Osteoblast (primary cell): ENCODE measurements around the gene POLRMT. TPM values are rescaled to one million over a fixed set of nuclear protein-coding genes. Genes with fewer than 3 reads are reported as not detected.

Source experiments
- DNase-seq: peaks from one replicate; pipeline ENCODE4 v3.0.0; 2011; ENCODE audit warnings: low spot score, mixed read lengths; ENCODE audit not compliant: insufficient read length; ENCODE audit errors: missing footprints
- H2AFZ ChIP-seq: 2 replicates; pipeline ENCODE4 v1.6.0; 2011; ENCODE audit warnings: mild to moderate bottlenecking, low read length
- H3K27ac ChIP-seq: 2 replicates; pipeline ENCODE4 v1.5.1; 2011; ENCODE audit warnings: mild to moderate bottlenecking, low read depth, low read length, moderate library complexity
- H3K27me3 ChIP-seq: 2 replicates; pipeline ENCODE4 v1.6.0; 2012; ENCODE audit warnings: mild to moderate bottlenecking, control low read depth, inconsistent platforms, low read length, moderate library complexity; ENCODE audit not compliant: insufficient read depth
- H3K36me3 ChIP-seq: 2 replicates; pipeline ENCODE4 v1.5.1; 2011; ENCODE audit warnings: mild to moderate bottlenecking, low read length, control low read depth, moderate library complexity; ENCODE audit not compliant: insufficient read depth
- H3K4me1 ChIP-seq: 2 replicates; pipeline ENCODE4 v1.5.1; 2011; ENCODE audit warnings: mild to moderate bottlenecking, low read length, control low read depth, moderate library complexity; ENCODE audit not compliant: insufficient read depth
- H3K4me2 ChIP-seq: 2 replicates; pipeline ENCODE4 v1.6.0; 2011; ENCODE audit warnings: mild to moderate bottlenecking, low read length; ENCODE audit not compliant: insufficient read depth
- H3K4me3 ChIP-seq: fragments of 200-600 bp; sonication (generic); 3 replicates; pipeline ENCODE4 v1.5.1; 2012; ENCODE audit warnings: mild to moderate bottlenecking, low read length, inconsistent platforms; ENCODE audit not compliant: insufficient read depth
- H3K79me2 ChIP-seq: 2 replicates; pipeline ENCODE4 v1.6.0; 2012; ENCODE audit warnings: mild to moderate bottlenecking, low read length, control low read depth, inconsistent platforms; ENCODE audit not compliant: insufficient read depth
- H3K9me3 ChIP-seq: 2 replicates; pipeline ENCODE4 v1.5.1; 2011; ENCODE audit warnings: low read depth, low read length, control low read depth
- H4K20me1 ChIP-seq: 2 replicates; pipeline ENCODE4 v1.6.0; 2012; ENCODE audit warnings: mild to moderate bottlenecking, low read length, control low read depth; ENCODE audit not compliant: insufficient read depth
- CTCF ChIP-seq: IDR thresholded peaks from 2 replicates; pipeline ENCODE4 v1.5.1; 2011; ENCODE audit warnings: mild to moderate bottlenecking, low read depth, low read length, moderate library complexity; ENCODE audit errors: extremely low read depth
- total RNA-seq: library from RNA; depleted of rRNA; stranded (reverse); fragments of >200 nt; gene quantifications from 2 replicates; pipeline ENCODE4 v1.2.3, GENCODE V29; 2012

The POLRMT gene
- total RNA-seq, 1 donor: 16.6 TPM

DNA sequence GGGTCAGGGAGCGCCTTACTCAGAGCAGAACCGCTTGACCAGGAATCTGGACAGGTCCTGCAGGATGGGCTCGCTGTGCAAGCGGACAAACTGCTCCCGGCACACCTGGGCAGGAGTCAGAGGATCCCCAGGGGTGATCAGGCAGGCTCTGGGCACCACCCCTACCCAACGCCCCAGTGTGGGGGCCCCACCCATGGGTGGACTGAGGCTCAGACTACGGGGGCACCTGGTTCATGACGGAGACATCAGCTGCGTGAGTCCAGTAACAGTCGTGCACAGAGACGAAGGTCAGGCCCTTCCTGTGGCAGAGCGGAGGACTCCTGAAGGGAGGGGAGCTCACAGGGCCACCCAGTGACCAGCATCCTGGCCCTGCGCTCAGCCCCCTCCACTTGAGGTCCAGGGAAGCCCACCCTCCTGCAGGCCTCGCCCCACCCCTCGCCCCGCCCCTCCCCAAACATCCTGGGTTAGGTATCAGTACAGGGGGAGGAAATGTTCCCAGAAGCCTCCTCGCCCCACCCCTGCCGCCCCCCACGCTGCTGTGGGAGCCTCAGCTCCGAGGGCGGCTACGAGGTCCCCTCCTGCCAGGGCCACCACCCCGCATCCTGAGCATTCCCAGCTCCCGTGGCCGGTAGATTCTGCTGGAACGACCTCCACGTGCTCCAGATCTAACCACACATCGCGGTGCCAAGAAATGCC lies 15.6 kb downstream of the POLRMT start:
- peak; percentile 86 for DNase-seq
- Histone ChIP-seq H3K9me3 (no peaks in the 10 kb centered on the region), H4K20me1 (no peaks in the 10 kb centered on the region), H3K4me1 (no peaks in the 10 kb centered on the region), H3K27me3 (no peaks in the 10 kb centered on the region), H3K27ac (no peak overlapping the region), H3K36me3 (peaks cover 8% of the 10 kb centered on the region), H3K79me2 (no peaks in the 10 kb centered on the region), H3K4me3 (no peak overlapping the region), H3K4me2 (no peak overlapping the region), H2AFZ (no peak overlapping the region)
- no peak for TF ChIP-seq CTCF

DNA sequence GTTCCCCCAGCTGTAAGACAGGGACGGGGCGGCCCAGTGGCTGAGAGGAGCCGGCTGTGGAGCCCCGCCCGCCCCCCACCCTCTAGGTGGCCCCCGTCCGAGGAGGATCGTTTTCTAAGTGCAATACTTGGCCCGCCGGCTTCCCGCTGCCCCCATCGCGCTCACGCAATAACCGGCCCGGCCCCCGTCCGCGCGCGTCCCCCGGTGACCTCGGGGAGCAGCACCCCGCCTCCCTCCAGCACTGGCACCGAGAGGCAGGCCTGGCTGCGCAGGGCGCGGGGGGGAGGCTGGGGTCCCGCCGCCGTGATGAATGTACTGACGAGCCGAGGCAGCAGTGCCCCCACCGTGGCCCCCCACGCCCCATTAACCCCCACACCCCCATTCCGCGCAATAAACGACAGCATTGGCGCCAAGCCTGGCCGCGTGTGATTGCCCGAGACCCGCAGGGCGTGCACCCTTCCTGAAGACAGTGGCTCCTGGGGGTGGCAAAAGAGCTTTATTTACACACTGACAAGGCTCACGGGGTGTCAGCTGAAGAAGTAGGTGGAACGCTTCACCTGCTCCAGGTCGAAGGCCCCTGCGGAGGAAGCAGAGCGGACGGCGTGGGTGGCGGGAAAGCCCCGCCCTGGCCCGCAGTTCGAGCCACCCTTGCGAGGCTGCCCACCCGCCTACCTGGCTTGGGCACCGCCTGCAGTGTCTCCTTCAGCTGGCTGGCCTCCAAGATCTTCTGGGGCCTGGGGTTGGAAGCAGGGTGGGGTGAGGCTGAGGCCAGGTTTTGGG lies 16.4 kb downstream of the POLRMT start:
- Histone ChIP-seq H3K4me2 (no peak overlapping the region), H2AFZ (no peak overlapping the region), H3K27me3 (no peaks in the 10 kb centered on the region), H3K4me3 (no peak overlapping the region), H3K9me3 (no peaks in the 10 kb centered on the region), H3K36me3 (peaks cover 6% of the 10 kb centered on the region), H3K27ac (no peak overlapping the region), H3K4me1 (peaks cover 3% of the 10 kb centered on the region), H3K79me2 (no peaks in the 10 kb centered on the region), H4K20me1 (no peaks in the 10 kb centered on the region)
- no peak for TF ChIP-seq CTCF
- DNase-seq: peak; percentile 83

DNA sequence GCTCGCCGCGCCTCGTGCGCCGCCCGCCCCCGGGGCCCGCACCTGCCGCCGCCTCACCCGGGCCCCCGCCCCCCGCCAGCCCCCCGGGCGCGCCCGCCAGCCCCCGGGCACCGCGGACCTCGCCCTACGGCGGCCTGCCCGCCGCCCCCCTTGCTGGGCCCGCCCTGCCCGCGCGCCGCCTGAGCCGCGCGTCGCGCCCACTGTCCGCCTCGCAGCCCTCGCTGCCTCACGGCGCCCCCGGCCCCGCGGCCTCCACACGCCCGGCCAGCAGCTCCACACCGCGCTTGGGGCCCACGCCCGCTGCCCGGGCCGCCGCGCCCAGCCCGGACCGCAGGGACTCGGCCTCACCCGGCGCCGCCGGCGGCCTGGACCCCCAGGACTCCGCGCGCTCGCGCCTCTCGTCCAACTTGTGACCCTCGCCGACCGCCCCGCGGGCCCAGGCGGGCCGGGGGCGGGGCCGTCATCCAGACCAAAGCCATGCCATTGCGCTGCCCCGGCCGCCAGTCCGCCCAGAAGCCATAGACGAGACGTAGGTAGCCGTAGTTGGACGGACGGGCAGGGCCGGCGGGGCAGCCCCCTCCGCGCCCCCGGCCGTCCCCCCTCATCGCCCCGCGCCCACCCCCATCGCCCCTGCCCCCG lies 17.2 kb downstream of the POLRMT start:
- Histone ChIP-seq H3K9me3 (no peaks in the 10 kb centered on the region), H3K4me3 (no peak overlapping the region), H3K27ac (no peak overlapping the region), H2AFZ (no peak overlapping the region), H3K36me3 (peaks cover 4% of the 10 kb centered on the region), H3K4me2 (no peak overlapping the region), H4K20me1 (no peaks in the 10 kb centered on the region), H3K4me1 (peaks cover 4% of the 10 kb centered on the region), H3K27me3 (no peaks in the 10 kb centered on the region), H3K79me2 (no peaks in the 10 kb centered on the region)
- TF ChIP-seq CTCF: no peak
- no peak for DNase-seq

DNA sequence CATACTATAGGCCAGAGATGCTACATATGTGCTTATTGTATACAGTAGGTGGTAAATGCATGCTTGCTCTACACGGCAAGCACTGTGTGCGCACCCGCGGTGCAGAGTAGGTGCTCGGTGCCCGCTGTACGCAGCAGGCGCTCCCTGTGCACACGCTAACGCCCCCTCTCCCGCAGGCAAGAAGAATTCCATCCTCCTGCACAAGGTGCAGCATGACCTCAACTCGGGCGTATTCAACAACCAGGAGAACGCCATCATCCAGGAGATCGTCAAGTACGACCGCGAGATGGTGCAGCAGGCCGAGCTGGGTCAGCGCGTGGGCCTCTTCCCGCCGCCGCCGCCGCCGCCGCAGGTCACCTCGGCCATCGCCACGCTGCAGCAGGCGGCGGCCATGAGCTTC lies 17.7 kb downstream of the POLRMT start:
- Histone ChIP-seq H4K20me1 (no peaks in the 10 kb centered on the region), H3K4me1 (peaks cover 9% of the 10 kb centered on the region), H2AFZ (no peak overlapping the region), H3K4me3 (no peak overlapping the region), H3K27me3 (no peaks in the 10 kb centered on the region), H3K36me3 (peaks cover 4% of the 10 kb centered on the region), H3K4me2 (no peak overlapping the region), H3K79me2 (no peaks in the 10 kb centered on the region), H3K27ac (no peak overlapping the region), H3K9me3 (no peaks in the 10 kb centered on the region)
- no peak for TF ChIP-seq CTCF
- peak; percentile 89 for DNase-seq
